ENCODE data around the gene SCN9A. TPM values are rescaled to one million over a fixed set of nuclear protein-coding genes. Genes with fewer than 3 reads are reported as not detected.
"Not testable (repeated sequence)": the region's sequence is repeated elsewhere in the genome, so short reads cannot be mapped to it uniquely, and the experiment has no call there.

The SCN9A gene
- total RNA-seq, 1 experiment from 2014 or later: 0.95 TPM

- in situ Hi-C loops (cut with HindIII; ENCODE audit: low pct_unique_long_range_greater_than_20kb, low sequenced_read_pairs): no loop called here
- peak; percentile 50 for DNase-seq (ENCODE audit: low read depth)
These were observed 146.1 kb downstream of the SCN9A start for GRCh38 chr2:166229678-166230023.

- in situ Hi-C loops (cut with HindIII; ENCODE audit: low pct_unique_long_range_greater_than_20kb, low sequenced_read_pairs): no loop called here
- DNase-seq (ENCODE audit: low read depth): no peak
These were observed 151.5 kb downstream of the SCN9A start for GRCh38 chr2:166224197-166224596.

GRCh38 chr2:166223298-166223697 is 152.4 kb downstream of the SCN9A start:
- no peak for DNase-seq (ENCODE audit: low read depth)
- in situ Hi-C loops (cut with HindIII; ENCODE audit: low pct_unique_long_range_greater_than_20kb, low sequenced_read_pairs): no loop called here

- no peak for DNase-seq (ENCODE audit: low read depth)
- in situ Hi-C loops (cut with HindIII; ENCODE audit: low pct_unique_long_range_greater_than_20kb, low sequenced_read_pairs): no loop called here
These were observed 164.7 kb downstream of the SCN9A start for GRCh38 chr2:166211079-166211478.

GRCh38 chr2:166209944-166210343 is 165.8 kb downstream of the SCN9A start:
- DNase-seq (ENCODE audit: low read depth); in situ Hi-C loops (cut with HindIII; ENCODE audit: low pct_unique_long_range_greater_than_20kb, low sequenced_read_pairs): not testable (repeated sequence)

GRCh38 chr2:166209367-166209766 is 166.4 kb downstream of the SCN9A start:
- DNase-seq (ENCODE audit: low read depth); in situ Hi-C loops (cut with HindIII; ENCODE audit: low pct_unique_long_range_greater_than_20kb, low sequenced_read_pairs): not testable (repeated sequence)

GRCh38 chr2:166206153-166206552 is 169.6 kb downstream of the SCN9A start:
- in situ Hi-C loops (cut with HindIII; ENCODE audit: low pct_unique_long_range_greater_than_20kb, low sequenced_read_pairs): not testable (repeated sequence)

GRCh38 chr2:166202778-166203177 is 173.0 kb downstream of the SCN9A start:
- DNase-seq (ENCODE audit: low read depth): no peak
- in situ Hi-C loops (cut with HindIII; ENCODE audit: low pct_unique_long_range_greater_than_20kb, low sequenced_read_pairs): no loop called here

More at GRCh38 chr2:166206153-166206552, 169.6 kb downstream of the SCN9A start:
- not testable (repeated sequence) for DNase-seq (ENCODE audit: low read depth)

GRCh38 chr2:166197446-166197845 is 178.3 kb downstream of the SCN9A start:
- in situ Hi-C loops (cut with HindIII; ENCODE audit: low pct_unique_long_range_greater_than_20kb, low sequenced_read_pairs): no loop called here

GRCh38 chr2:166193407-166193806 is 182.3 kb downstream of the SCN9A start:
- in situ Hi-C loops (cut with HindIII; ENCODE audit: low pct_unique_long_range_greater_than_20kb, low sequenced_read_pairs): no loop called here
- DNase-seq (ENCODE audit: low read depth): no peak

More at GRCh38 chr2:166197446-166197845, 178.3 kb downstream of the SCN9A start:
- no peak for DNase-seq (ENCODE audit: low read depth)

GRCh38 chr2:166188084-166188483 is 187.7 kb downstream of the SCN9A start:
- DNase-seq (ENCODE audit: low read depth): no peak
- in situ Hi-C loops (cut with HindIII; ENCODE audit: low pct_unique_long_range_greater_than_20kb, low sequenced_read_pairs): no loop called here

- DNase-seq (ENCODE audit: low read depth): no peak
- in situ Hi-C loops (cut with HindIII; ENCODE audit: low pct_unique_long_range_greater_than_20kb, low sequenced_read_pairs): no loop called here
These were observed 191.0 kb downstream of the SCN9A start for GRCh38 chr2:166184789-166185188.

- DNase-seq (ENCODE audit: low read depth): no peak
- in situ Hi-C loops (cut with HindIII; ENCODE audit: low pct_unique_long_range_greater_than_20kb, low sequenced_read_pairs): no loop called here
These were observed 194.0 kb downstream of the SCN9A start for GRCh38 chr2:166181813-166182154.

- DNase-seq (ENCODE audit: low read depth): peak; percentile 49
- in situ Hi-C loops (cut with HindIII; ENCODE audit: low pct_unique_long_range_greater_than_20kb, low sequenced_read_pairs): no loop called here
These were observed 194.6 kb downstream of the SCN9A start for GRCh38 chr2:166180951-166181812.

- no peak for DNase-seq (ENCODE audit: low read depth)
- in situ Hi-C loops (cut with HindIII; ENCODE audit: low pct_unique_long_range_greater_than_20kb, low sequenced_read_pairs): no loop called here
These were observed 196.5 kb downstream of the SCN9A start for GRCh38 chr2:166179201-166179600.

GRCh38 chr2:166173263-166173662 is 202.5 kb downstream of the SCN9A start:
- in situ Hi-C loops (cut with HindIII; ENCODE audit: low pct_unique_long_range_greater_than_20kb, low sequenced_read_pairs): no loop called here
- no peak for DNase-seq (ENCODE audit: low read depth)

GRCh38 chr2:166171216-166171615 is 204.5 kb downstream of the SCN9A start:
- in situ Hi-C loops (cut with HindIII; ENCODE audit: low pct_unique_long_range_greater_than_20kb, low sequenced_read_pairs): no loop called here
- DNase-seq (ENCODE audit: low read depth): no peak

GRCh38 chr2:166170356-166170755 is 205.4 kb downstream of the SCN9A start:
- peak; percentile 16 for DNase-seq (ENCODE audit: low read depth)
- in situ Hi-C loops (cut with HindIII; ENCODE audit: low pct_unique_long_range_greater_than_20kb, low sequenced_read_pairs): no loop called here

- in situ Hi-C loops (cut with HindIII; ENCODE audit: low pct_unique_long_range_greater_than_20kb, low sequenced_read_pairs): no loop called here
- DNase-seq (ENCODE audit: low read depth): peak; percentile 87
These were observed 208.3 kb downstream of the SCN9A start for GRCh38 chr2:166167449-166167848.

GRCh38 chr2:166163775-166164174 is 212.0 kb downstream of the SCN9A start:
- no peak for DNase-seq (ENCODE audit: low read depth)
- in situ Hi-C loops (cut with HindIII; ENCODE audit: low pct_unique_long_range_greater_than_20kb, low sequenced_read_pairs): no loop called here
